Astrocyte (in vitro differentiated cells and primary cell): ENCODE measurements around the gene GABRB1. TPM values are rescaled to one million over a fixed set of nuclear protein-coding genes. Genes with fewer than 3 reads are reported as not detected.

Experiments used
- DNase-seq: peaks from one replicate; pipeline ENCODE4 v3.0.0-alpha.2; 2010; ENCODE audit warnings: low read depth
- FAIRE-seq: peaks from 2 replicates; lab custom pipeline; 2011; peaks lifted over from hg19 to GRCh38; lab: Jason Lieb, UNC
- H2AFZ ChIP-seq: 2 replicates; pipeline ENCODE4 v1.6.0; 2012; ENCODE audit warnings: low read depth, low read length, inconsistent platforms
- H3K27ac ChIP-seq: 2 replicates; pipeline ENCODE4 v1.5.1; 2011; ENCODE audit warnings: low read depth, low read length, inconsistent platforms
- H3K27me3 ChIP-seq: 2 replicates; pipeline ENCODE4 v1.6.0; 2011; ENCODE audit warnings: low read length, inconsistent platforms; ENCODE audit not compliant: insufficient read depth
- H3K36me3 ChIP-seq: 2 replicates; pipeline ENCODE4 v1.5.1; 2011; ENCODE audit warnings: low read length, inconsistent platforms; ENCODE audit not compliant: insufficient read depth
- H3K4me1 ChIP-seq: 2 replicates; pipeline ENCODE4 v1.5.1; 2011; ENCODE audit warnings: low read length, inconsistent platforms; ENCODE audit not compliant: insufficient read depth
- H3K4me2 ChIP-seq: 2 replicates; pipeline ENCODE4 v1.6.0; 2012; ENCODE audit warnings: low read length, inconsistent platforms
- H3K4me3 ChIP-seq: 2 replicates; pipeline ENCODE4 v1.5.1; 2011; ENCODE audit warnings: low read depth, mild to moderate bottlenecking, low read length, inconsistent platforms; ENCODE audit not compliant: insufficient read depth
- H3K79me2 ChIP-seq: 2 replicates; pipeline ENCODE4 v1.6.0; 2012; ENCODE audit warnings: mild to moderate bottlenecking, low read length, inconsistent platforms; ENCODE audit not compliant: insufficient read depth
- H3K9ac ChIP-seq: 2 replicates; pipeline ENCODE4 v1.6.0; 2012; ENCODE audit warnings: mild to moderate bottlenecking, low read length, inconsistent platforms
- H3K9me3 ChIP-seq: 2 replicates; pipeline ENCODE4 v1.5.1; 2012; ENCODE audit warnings: low read depth, mild to moderate bottlenecking, low read length, inconsistent platforms; ENCODE audit not compliant: insufficient read depth
- H4K20me1 ChIP-seq: 2 replicates; pipeline ENCODE4 v1.6.0; 2012; ENCODE audit warnings: low read length, inconsistent platforms; ENCODE audit not compliant: insufficient read depth
- H3K27ac Mint-ChIP-seq: one replicate; pipeline ENCODE4 v1.8.0; 2021; ENCODE audit warnings: mild to moderate bottlenecking, mixed read lengths; ENCODE audit not compliant: unreplicated experiment
- H3K27me3 Mint-ChIP-seq: one replicate; pipeline ENCODE4 v1.8.0; 2021; ENCODE audit warnings: low read depth, mixed read lengths; ENCODE audit not compliant: unreplicated experiment
- H3K36me3 Mint-ChIP-seq: one replicate; pipeline ENCODE4 v1.8.0; 2021; ENCODE audit warnings: low read depth, mixed read lengths; ENCODE audit not compliant: unreplicated experiment
- H3K4me1 Mint-ChIP-seq: one replicate; pipeline ENCODE4 v1.8.0; 2021; ENCODE audit warnings: low read depth, mixed read lengths; ENCODE audit not compliant: unreplicated experiment
- H3K4me3 Mint-ChIP-seq: one replicate; pipeline ENCODE4 v1.8.0; 2021; ENCODE audit warnings: mild to moderate bottlenecking, moderate library complexity, mixed read lengths; ENCODE audit not compliant: unreplicated experiment
- H3K9me3 Mint-ChIP-seq: one replicate; pipeline ENCODE4 v1.8.0; 2021; ENCODE audit warnings: mild to moderate bottlenecking, mixed read lengths; ENCODE audit not compliant: unreplicated experiment
- EZH2 ChIP-seq: IDR thresholded peaks from 2 replicates; pipeline ENCODE4 v1.6.1; 2012; ENCODE audit warnings: mild to moderate bottlenecking, low read length, inconsistent platforms; ENCODE audit not compliant: insufficient read depth
- total RNA-seq: library from RNA; stranded (reverse); gene quantifications from 2 replicates; pipeline ENCODE4 v1.2.1, GENCODE V29; 2021
- TF ChIP-seq, protein P1 (sequence below): IDR thresholded peaks from 2 replicates; pipeline ENCODE4 v1.5.1; 2011; ENCODE audit warnings: low read depth, mild to moderate bottlenecking, inconsistent platforms, low read length, moderate library complexity; ENCODE audit not compliant: insufficient read depth

Gene GABRB1
- total RNA-seq, 1 donor from 2014 or later: not detected

DNA sequence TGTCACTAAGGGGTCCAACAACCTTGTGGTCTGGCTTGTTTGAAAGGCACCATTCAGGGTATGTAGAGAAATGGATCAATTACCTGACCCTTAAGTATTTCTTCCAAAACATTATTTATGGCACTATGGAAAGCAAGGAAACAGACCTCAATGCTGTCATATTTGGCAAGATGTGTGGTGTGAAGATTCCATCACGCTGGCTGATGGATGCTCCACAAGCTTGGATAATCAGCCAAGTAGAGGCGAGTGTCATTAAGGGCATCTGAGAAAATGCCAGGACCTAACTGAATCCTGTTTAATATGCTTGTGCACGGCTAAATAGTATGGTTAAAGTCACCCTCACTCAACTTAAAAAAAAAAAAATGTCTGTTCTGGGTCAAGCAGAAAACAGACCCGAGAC lies 311.4 kb downstream of the GABRB1 start:
- no peaks in the 10 kb centered on the region for H3K36me3 Mint-ChIP-seq
- no peak overlapping the region for H3K9ac ChIP-seq
- no peak for FAIRE-seq

DNA sequence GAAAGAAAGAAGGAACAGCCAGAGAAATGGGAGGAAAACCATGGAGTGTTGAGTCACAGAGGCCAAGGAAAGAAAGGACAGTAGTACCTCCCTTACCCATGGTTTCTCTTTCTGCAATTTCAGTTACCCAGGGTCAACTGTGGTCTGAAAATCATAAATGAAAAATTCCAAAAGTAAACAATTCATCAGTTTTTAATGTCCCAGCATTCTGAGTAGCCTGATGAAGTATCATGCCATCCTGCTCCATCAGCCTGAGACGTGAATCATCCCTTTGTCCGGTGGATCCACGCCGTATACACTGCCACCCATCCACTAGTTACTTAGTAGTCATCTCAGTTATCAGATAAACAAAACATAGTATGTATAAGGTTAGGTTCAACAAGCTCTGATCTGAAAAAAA lies 318.0 kb downstream of the GABRB1 start:
- Mint-ChIP-seq H3K36me3 (no peaks in the 10 kb centered on the region), H3K27ac (no peak overlapping the region), H3K4me3 (no peak overlapping the region), H3K4me1 (no peaks in the 10 kb centered on the region), H3K27me3 (no peaks in the 10 kb centered on the region), H3K9me3 (peaks cover 3% of the 10 kb centered on the region)
- Histone ChIP-seq H2AFZ (peak overlapping the region; percentile 8), H3K36me3 (no peaks in the 10 kb centered on the region), H3K27me3 (no peaks in the 10 kb centered on the region), H3K79me2 (no peaks in the 10 kb centered on the region), H3K4me1 (peaks cover 10% of the 10 kb centered on the region), H3K4me3 (no peak overlapping the region), H3K9me3 (no peaks in the 10 kb centered on the region), H3K9ac (no peak overlapping the region), H3K4me2 (peak overlapping the region; percentile 49), H3K27ac (peak overlapping the region; percentile 44), H4K20me1 (no peaks in the 10 kb centered on the region)
- DNase-seq (peak; percentile 73), FAIRE-seq (peak; percentile 77)
- no peak for TF ChIP-seq EZH2
- TF ChIP-seq, protein P1, sequence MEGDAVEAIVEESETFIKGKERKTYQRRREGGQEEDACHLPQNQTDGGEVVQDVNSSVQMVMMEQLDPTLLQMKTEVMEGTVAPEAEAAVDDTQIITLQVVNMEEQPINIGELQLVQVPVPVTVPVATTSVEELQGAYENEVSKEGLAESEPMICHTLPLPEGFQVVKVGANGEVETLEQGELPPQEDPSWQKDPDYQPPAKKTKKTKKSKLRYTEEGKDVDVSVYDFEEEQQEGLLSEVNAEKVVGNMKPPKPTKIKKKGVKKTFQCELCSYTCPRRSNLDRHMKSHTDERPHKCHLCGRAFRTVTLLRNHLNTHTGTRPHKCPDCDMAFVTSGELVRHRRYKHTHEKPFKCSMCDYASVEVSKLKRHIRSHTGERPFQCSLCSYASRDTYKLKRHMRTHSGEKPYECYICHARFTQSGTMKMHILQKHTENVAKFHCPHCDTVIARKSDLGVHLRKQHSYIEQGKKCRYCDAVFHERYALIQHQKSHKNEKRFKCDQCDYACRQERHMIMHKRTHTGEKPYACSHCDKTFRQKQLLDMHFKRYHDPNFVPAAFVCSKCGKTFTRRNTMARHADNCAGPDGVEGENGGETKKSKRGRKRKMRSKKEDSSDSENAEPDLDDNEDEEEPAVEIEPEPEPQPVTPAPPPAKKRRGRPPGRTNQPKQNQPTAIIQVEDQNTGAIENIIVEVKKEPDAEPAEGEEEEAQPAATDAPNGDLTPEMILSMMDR: no peak

More for the DNA sequence above, 311.4 kb downstream of the GABRB1 start:
- Histone ChIP-seq H3K9me3 (no peaks in the 10 kb centered on the region), H3K79me2 (no peaks in the 10 kb centered on the region), H4K20me1 (no peaks in the 10 kb centered on the region), H2AFZ (no peak overlapping the region), H3K36me3 (no peaks in the 10 kb centered on the region), H3K27me3 (no peaks in the 10 kb centered on the region), H3K4me3 (no peak overlapping the region), H3K27ac (no peak overlapping the region), H3K4me1 (no peaks in the 10 kb centered on the region), H3K4me2 (no peak overlapping the region)
- H3K9me3 Mint-ChIP-seq: no peaks in the 10 kb centered on the region
- no peak overlapping the region for H3K27ac Mint-ChIP-seq
- no peaks in the 10 kb centered on the region for H3K4me1 Mint-ChIP-seq
- TF ChIP-seq, protein P1: no peak
- TF ChIP-seq EZH2: no peak
- no peaks in the 10 kb centered on the region for H3K27me3 Mint-ChIP-seq
- no peak overlapping the region for H3K4me3 Mint-ChIP-seq
- no peak for DNase-seq

DNA sequence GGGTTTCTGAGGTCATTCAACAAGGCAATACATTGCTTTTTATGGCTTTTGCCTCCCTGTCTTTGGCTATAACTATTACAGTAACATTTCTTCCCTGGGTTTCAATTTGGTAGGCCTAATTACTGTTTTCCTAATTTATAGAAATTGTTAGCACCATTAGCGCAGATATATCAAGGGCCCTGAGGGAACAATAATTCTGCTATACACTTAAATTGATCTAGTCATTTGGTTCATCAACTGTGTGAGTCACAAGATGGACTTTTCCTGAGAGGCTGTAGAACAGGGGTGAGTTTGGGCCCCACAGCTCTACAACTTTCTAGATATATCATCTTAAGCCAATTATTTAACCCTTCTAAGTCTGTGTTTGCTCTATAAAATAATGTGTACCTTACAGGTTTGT lies 324.2 kb downstream of the GABRB1 start:
- Histone ChIP-seq H3K36me3 (no peaks in the 10 kb centered on the region), H2AFZ (no peak overlapping the region), H3K27ac (no peak overlapping the region), H3K79me2 (no peaks in the 10 kb centered on the region), H3K9ac (no peak overlapping the region), H3K27me3 (no peaks in the 10 kb centered on the region), H4K20me1 (no peaks in the 10 kb centered on the region), H3K4me2 (no peak overlapping the region), H3K4me3 (no peak overlapping the region), H3K4me1 (no peaks in the 10 kb centered on the region), H3K9me3 (no peaks in the 10 kb centered on the region)
- Mint-ChIP-seq H3K27me3 (no peaks in the 10 kb centered on the region), H3K4me3 (no peak overlapping the region), H3K4me1 (no peaks in the 10 kb centered on the region), H3K27ac (no peak overlapping the region), H3K36me3 (no peaks in the 10 kb centered on the region), H3K9me3 (peaks cover 3% of the 10 kb centered on the region)
- TF ChIP-seq EZH2: no peak
- TF ChIP-seq, protein P1: no peak
- no peak for DNase-seq
- FAIRE-seq: no peak
